ENCODE data around the gene B4GALT2. TPM values are rescaled to one million over a fixed set of nuclear protein-coding genes. Genes with fewer than 3 reads are reported as not detected.

Gene B4GALT2
- total and polyA plus RNA-seq, 9 of the 15 experiments (the other 6 are each of a cell fraction or from before 2014, with no cell fraction given) = 1.3 to 86.8 (median 43.8) TPM

- TF ChIP-seq CHD7 (IDR thresholded peaks at IDR 0.05; ENCODE audit: low read depth, low read length) (no peak), RNF2 (IDR thresholded peaks at IDR 0.05) (peak; percentile 99), RREB1 (CRISPR knock-in tag; IDR thresholded peaks at IDR 0.05) (peak; percentile 98), PHF8 (IDR thresholded peaks at IDR 0.05; ENCODE audit: borderline replicate concordance, low read length) (no peak), RFX1 (IDR thresholded peaks at IDR 0.05) (no peak), SMARCC2 (IDR thresholded peaks at IDR 0.05; ENCODE audit: low read depth) (peak; percentile 99), NELFE (IDR thresholded peaks at IDR 0.05; ENCODE audit: insufficient read depth, insufficient read length) (no peak), THRAP3 (IDR thresholded peaks at IDR 0.05; ENCODE audit: borderline replicate concordance) (no peak), ZNF174 (CRISPR knock-in tag; IDR thresholded peaks at IDR 0.05) (peak; percentile 88; the same call in 1 of the 2 replicates), POLR3A (IDR thresholded peaks at IDR 0.05; ENCODE audit: borderline replicate concordance, extremely low read depth, insufficient read depth, insufficient read length) (no peak), BRD9 (IDR thresholded peaks at IDR 0.05; ENCODE audit: low read depth, partially characterized antibody) (peak; percentile 77)
Observed at GRCh38 chr1:44035726-44036408, 56.9 kb downstream of the B4GALT2 start (continued).

All from K562 (cell line).